BJ (cell line): ENCODE measurements around the gene XK. TPM values are rescaled to one million over a fixed set of nuclear protein-coding genes. Genes with fewer than 3 reads are reported as not detected.

Experiments
- CTCF ChIA-PET: fragments of 350-600 bp; formaldehyde crosslinking; extraction: SDS; loops from one replicate; lab custom pipeline; 2021; ENCODE audit warnings: antibody characterized with exemption, inconsistent platforms; lab: Yijun Ruan, JAX
- POLR2A ChIA-PET: fragments of 300-600 bp; sonication (Branson Sonifier 250); formaldehyde crosslinking; extraction: SDS; loops from one replicate; lab custom pipeline; 2021; ENCODE audit warnings: antibody characterized with exemption; lab: Charles Lee
- DNase-seq: peaks from one replicate; pipeline ENCODE4 v3.0.0-alpha.2; 2011; ENCODE audit warnings: low read depth
- H3K27me3 ChIP-seq: 2 replicates; pipeline ENCODE4 v1.6.0; 2011; ENCODE audit warnings: low read length; ENCODE audit not compliant: control insufficient read depth, insufficient read depth
- H3K36me3 ChIP-seq: 2 replicates; pipeline ENCODE4 v1.5.1; 2011; ENCODE audit warnings: low read length; ENCODE audit not compliant: control insufficient read depth, insufficient read depth
- H3K4me3 ChIP-seq: 2 replicates; pipeline ENCODE4 v1.5.1; 2011; ENCODE audit warnings: low read depth, mild to moderate bottlenecking, control low read depth, low read length
- polyA plus RNA-seq: library from polyadenylated mRNA; depleted of rRNA; stranded (reverse); fragments of >200 nt; gene quantifications from 2 replicates; pipeline ENCODE4 v1.2.3, GENCODE V29; 2011
- TF ChIP-seq, protein P1 (sequence below): IDR thresholded peaks from 2 replicates; pipeline ENCODE4 v1.5.1; 2011; ENCODE audit warnings: low read depth, mild to moderate bottlenecking, control low read depth, inconsistent platforms, low read length, moderate library complexity; ENCODE audit not compliant: insufficient read depth

XK gene
- polyA plus RNA-seq, 1 experiment, result not detected

DNA sequence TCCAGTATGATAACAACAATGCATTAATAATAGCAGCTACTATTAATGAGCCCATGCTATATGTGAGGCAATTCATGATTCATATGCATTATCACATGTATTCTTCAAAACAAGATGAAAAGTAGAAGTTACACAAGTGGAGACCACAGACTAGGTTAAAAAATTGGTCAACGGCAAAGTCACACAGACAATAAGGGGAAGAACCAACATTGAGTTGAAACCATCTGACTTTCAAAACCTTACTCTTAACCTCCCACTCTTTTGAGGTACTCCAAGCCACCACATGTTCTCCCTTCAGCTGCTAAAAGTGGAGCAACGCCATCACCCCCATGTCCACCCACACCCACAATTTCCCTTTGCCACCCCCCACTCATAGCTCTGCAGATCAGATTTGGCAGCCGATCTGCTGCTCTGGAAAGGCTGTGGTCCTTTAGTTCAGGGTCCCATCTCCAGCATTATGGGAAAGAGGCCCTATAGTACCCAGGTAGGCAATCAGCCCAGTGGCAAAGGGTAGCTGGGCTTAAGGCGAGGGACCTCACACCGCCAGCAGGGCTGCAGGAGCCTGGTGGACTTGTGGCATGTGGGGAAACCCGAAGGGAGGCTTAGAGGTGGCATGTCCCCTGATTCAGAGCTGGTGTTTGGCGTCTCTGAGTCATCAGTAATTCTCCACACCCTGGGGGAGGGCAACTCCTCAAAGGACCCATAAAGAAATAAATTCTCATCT, 60.8 kb downstream of the XK start:
- TF ChIP-seq, protein P1, sequence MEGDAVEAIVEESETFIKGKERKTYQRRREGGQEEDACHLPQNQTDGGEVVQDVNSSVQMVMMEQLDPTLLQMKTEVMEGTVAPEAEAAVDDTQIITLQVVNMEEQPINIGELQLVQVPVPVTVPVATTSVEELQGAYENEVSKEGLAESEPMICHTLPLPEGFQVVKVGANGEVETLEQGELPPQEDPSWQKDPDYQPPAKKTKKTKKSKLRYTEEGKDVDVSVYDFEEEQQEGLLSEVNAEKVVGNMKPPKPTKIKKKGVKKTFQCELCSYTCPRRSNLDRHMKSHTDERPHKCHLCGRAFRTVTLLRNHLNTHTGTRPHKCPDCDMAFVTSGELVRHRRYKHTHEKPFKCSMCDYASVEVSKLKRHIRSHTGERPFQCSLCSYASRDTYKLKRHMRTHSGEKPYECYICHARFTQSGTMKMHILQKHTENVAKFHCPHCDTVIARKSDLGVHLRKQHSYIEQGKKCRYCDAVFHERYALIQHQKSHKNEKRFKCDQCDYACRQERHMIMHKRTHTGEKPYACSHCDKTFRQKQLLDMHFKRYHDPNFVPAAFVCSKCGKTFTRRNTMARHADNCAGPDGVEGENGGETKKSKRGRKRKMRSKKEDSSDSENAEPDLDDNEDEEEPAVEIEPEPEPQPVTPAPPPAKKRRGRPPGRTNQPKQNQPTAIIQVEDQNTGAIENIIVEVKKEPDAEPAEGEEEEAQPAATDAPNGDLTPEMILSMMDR, result no peak
- ChIA-PET POLR2A (no interaction called here), CTCF (interaction anchor here (0.9 to 2.1 kb wide), 7 partner anchors 9 to 421 kb away, joined by 3 to 18 read pairs (median 4); partner anchors contain the start of gene CYBB)
- no peaks in the 10 kb centered on the region for H3K36me3 ChIP-seq
- no peaks in the 10 kb centered on the region for H3K27me3 ChIP-seq
- DNase-seq, result no peak
- H3K4me3 ChIP-seq, result no peak overlapping the region

DNA sequence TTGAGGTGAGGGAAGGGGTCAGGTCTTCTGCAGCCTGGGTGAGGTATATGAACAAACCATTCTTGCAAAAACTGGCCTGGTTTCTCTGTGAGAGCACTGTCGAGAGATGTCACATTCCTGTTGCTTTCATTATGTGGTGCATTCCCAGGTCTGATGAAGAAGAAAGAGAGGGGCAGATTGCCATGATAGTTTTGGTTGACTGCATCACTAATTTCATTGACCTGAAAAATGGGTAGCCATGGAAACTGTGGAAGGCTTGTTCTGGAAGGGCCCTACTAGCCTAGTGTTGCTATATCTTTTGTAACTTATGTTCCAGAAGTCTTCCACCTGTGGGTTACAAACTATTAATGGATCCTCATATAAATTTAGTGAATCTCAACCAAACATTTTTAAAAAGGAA, 61.4 kb downstream of the XK start:
- POLR2A ChIA-PET, result no interaction called here
- DNase-seq, result no peak
- Histone ChIP-seq H3K4me3 (no peak overlapping the region), H3K27me3 (no peaks in the 10 kb centered on the region), H3K36me3 (no peaks in the 10 kb centered on the region)
- TF ChIP-seq, protein P1, result no peak
- CTCF ChIA-PET, result no interaction called here

GRCh38 chrX:37752281-37752680, 66.7 kb downstream of the XK start:
- POLR2A ChIA-PET, result no interaction called here
- CTCF ChIA-PET, result no interaction called here
- no peak overlapping the region for H3K4me3 ChIP-seq
- H3K27me3 ChIP-seq, result no peaks in the 10 kb centered on the region
- H3K36me3 ChIP-seq, result no peaks in the 10 kb centered on the region
- TF ChIP-seq, protein P1, result no peak
- DNase-seq, result no peak

DNA sequence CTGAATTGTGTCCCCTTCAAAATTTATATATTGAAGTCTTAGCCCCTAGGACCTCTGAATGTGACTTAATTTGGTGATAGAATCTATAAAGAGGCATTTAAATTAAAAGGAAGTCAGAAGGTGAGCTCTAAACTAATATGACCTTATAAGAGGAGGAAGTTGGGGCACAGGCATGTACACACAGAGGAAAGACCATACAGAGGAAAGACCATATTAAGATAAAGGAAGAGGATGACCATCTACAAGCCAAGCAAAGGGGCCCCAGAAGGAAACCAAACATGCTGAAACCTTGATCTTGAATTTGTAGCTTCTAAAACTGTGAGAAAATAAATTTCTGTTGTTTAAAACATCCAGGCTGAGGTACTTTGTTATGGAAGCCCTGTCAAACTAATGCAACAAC, 67.3 kb downstream of the XK start:
- no peaks in the 10 kb centered on the region for H3K36me3 ChIP-seq
- H3K27me3 ChIP-seq, result no peaks in the 10 kb centered on the region
- TF ChIP-seq, protein P1, result no peak
- ChIA-PET POLR2A (no interaction called here), CTCF (no interaction called here)
- H3K4me3 ChIP-seq, result no peak overlapping the region
- no peak for DNase-seq

- H3K27me3 ChIP-seq, result no peaks in the 10 kb centered on the region
- TF ChIP-seq, protein P1, result no peak
- no peaks in the 10 kb centered on the region for H3K36me3 ChIP-seq
- ChIA-PET POLR2A (no interaction called here), CTCF (no interaction called here)
- DNase-seq, result no peak
- H3K4me3 ChIP-seq, result no peak overlapping the region
Measured at GRCh38 chrX:37753384-37753783, 67.8 kb downstream of the XK start.
